HG02870 (cell line): Measurements from ENCODE around the gene TESK1.
A peak's percentile ranks its signal among the peaks of the same experiment; 100 is the strongest.
"Not testable (repeated sequence)": the region's sequence is repeated elsewhere in the genome, so short reads cannot be mapped to it uniquely, and the experiment has no call there.

ENCODE experiments used
- ATAC-seq: cut with Tn5 transposase; IDR thresholded peaks from one replicate; pipeline ENCODE4 v1.9.1; 2021; ENCODE audit warnings: mild to moderate bottlenecking, moderate library complexity; ENCODE audit not compliant: unreplicated experiment

The TESK1 gene

DNA sequence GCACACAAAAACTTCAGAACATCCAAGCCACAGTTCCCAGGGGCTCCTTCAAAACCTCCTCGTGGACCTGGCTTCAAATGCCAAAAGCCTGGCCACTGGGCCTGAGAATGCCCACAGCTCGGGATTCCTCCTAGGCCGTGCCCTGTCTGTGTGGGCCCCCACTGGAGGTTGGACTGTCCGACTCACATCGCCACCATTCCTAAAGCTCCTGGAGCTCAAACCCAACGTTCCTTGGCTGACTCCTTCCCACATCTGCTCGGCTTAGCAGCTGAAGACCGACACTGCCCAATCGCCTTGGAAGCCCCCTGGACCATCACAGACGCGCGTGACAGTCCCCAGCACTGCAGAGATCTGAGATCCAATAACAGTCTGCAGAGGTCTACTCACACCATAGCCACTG, 38.0 kb downstream of the TESK1 start:
- no peak for ATAC-seq

DNA sequence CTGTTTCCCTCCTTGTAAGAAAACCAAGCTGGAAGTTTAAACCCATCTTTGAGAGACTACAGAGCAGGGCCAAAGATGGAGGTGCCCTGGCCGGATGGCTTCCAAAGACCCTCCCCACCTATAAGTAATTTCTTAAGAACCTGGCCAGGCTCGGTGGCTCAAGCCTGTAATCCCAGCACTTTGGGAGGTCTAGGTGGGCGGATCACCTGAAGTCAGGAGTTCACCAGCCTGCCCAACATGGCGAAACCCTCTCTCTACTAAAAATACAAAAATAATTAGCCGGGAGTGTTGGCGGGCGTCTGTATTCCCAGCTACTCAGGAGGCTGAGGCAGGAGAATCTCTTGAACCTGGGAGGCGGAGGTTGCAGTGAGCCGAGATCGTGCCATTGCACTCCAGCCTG, 40.7 kb downstream of the TESK1 start:
- not testable (repeated sequence) for ATAC-seq

DNA sequence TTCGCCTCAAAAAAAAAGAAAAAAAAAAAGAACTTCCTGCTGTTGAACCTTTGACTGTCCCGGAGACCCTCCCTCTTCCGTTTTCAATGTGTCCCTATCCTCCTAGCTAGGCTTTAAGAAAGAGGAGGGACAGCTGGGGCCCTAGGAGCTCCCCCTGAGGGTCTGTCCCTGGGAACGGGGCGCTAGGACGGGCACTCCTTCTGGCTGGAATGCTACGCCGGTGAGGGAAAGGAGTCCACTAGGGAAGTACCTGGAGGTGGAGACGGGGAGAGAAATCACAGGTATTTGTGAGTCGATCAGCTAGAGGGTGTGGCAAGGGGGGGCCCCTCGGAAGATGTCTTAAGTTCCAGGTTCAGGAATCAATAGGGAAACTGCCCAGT, 41.1 kb downstream of the TESK1 start:
- ATAC-seq, result no peak

DNA sequence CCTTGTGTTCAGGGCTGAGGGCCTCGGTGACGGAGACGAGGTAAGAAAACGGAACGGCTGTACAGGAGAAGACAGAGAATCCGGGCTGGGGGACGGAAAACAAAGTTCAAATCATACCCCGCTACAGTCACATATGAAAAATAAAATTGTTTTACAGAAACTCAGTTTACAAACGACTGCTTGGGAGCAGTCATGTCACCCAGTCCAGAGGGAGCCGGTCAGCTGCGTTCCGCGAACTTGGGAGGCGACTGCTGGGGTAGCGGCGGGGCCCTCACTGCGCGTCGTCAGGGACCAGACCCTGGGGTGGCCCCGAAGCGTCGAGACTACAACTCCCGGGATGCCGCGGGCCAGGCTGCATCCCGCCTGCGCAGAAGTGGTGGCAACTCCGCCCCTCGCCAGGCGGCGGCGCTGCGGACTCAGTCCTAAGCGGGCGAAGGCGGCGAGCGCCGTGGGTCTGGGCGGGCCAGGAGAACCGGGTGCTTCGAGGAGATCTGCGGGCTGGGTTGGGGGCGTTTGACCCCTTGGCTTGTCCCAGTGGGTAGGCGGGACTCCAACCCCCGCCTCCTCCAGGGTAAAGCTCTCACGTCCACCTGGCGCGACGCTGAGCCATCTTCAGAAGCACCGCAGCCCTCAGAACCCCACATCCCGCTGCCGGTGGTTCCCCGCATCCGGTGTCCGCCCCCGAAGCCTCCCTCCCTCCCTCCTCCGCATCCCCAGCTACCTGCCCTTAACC, 41.6 kb downstream of the TESK1 start:
- ATAC-seq, result peak; percentile 76

DNA sequence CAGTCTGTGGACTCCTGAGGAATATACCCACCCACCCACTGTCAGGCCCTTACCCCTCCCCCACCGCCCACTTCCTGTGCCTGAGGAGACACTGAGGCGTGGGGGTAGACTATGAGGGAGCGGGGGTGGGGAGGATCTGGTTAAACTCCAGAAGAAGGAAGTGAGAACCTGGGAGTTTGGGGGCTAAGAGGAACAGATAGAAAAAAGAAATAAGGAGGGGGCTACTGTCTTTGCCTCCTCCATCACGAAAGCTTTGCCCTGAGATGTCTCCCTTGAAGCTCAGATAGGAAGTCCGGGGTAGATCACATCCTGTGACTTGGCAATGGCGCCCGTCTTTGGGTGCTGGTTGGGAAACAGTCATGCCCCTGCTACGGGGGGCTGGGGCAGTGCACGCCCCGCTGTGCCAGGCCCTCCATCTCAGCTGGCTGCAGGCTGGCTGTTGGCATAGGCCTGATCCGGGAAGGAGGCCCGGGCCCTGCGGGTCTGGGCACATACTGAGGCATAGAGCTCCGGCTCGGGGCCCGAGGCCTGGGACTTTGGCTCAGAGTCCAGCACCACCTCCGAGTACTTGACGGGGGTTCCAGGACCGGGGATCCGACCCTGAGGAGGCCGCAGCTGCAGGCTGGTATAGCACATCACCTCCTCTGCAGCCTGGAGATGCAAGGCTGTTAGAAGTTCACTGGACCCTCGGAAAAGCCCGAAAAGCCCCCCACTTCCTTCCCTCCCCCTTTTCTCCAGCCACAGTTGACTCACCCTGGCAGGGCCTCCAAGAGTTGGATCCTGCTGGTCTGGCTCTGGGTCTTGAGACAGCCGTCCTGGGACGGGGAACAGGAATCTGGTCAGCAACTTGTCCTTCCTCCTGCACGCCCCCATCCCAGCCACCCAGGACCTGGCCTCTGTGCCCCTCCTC, 44.6 kb downstream of the TESK1 start:
- no peak for ATAC-seq

DNA sequence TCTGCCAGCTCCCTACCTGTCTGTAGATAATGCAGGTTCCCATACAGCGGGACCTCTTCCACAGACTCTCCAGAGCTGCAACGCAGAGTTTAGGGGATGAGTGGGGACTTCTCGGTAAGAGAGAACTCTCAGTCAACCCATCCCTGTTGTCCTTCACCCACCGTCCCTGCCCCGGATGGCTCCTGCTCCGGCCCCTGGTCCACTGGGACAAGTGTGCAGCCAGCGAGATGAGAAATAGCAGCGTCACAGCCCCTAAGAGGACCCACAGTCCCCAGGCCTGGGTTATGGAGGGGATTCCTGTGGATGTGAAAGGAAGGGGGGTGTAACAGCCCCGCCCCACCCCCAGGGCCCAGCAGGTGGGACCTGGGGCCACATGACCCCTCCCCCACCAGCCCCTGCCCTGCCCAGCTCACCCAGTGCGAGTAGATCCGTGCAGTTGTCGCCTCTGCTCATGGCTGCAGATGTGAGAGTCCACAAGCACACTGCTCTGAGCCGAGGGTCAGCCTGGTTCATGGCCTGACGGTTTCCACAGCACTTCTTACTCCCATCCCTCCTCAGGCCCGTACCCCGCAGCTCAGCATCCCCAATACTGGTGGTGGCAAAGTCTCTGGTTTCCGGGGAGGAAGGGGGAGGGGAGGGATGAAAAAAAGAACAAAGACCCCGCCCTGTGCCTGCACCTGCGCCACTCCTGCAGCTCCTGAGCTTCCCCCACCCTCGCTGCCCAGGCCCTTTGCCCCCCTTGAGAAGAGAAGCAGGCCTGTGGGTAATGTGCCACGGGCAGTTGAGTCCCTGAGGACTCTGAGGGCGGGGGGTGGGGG, 45.5 kb downstream of the TESK1 start, which contains the start of gene SIT1:
Gene SIT1 (minus strand): TSS at position 591 of the 818 bp plus-strand sequence. CDS start 78 bp downstream, at position 513.
- ATAC-seq, result no peak

DNA sequence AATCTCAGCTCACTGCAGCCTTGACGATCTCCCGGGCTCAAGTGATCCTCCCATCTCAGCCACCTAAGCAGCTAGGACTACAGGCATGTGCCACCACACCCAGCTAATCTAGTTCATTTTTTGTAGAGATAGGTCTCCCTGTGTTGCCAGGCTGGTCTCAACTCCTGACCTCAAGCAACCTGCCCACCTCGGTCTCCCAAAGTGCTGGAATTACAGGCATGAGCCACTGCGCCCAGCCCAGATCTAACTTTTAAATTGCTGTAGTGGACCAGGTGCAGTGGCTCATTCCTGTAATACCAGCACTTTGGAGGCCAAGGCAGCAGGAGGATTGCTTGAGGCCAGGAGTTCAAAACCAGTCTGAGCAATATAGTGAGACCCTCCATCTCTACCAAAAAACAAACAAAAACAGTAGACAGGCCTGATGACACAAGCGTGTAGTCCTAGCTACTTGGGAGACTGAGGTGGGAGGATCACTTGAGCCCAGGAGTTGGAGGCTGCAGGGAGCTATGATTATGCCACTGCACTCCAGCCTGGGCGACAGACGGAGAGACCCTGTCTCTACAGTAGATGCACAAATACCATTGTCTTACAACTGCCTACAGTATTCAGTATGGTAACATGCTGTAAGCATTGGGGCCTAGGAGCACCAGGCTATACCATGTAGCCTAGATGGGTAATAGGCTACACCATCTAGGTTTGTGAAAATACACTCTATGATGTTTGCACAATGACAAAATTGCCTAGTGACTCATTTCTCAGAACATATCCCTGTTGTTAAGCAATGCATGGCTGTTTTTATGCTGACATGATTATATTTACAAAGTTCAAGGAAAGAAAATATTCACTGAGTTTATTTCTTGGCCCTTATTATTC, 47.1 kb downstream of the TESK1 start:
- ATAC-seq, result no peak

DNA sequence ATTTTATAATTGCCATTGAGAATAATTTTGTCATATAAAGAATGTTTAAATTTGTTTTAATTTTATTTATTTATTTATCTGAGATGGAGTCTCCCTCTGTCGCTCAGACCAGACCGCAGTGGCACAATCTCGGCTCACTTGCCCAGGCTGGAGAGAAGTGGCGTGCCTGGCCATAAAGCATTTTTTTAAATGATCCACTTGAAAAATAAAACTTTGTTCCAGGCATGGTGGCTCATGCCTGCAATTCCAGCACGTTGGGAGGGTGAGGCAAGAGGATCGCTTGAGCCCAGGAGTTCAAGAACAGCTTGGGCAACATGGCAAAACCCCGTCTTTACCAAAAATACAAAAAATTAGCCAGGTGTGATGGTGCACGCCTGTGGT, 47.8 kb downstream of the TESK1 start:
- no peak for ATAC-seq

DNA sequence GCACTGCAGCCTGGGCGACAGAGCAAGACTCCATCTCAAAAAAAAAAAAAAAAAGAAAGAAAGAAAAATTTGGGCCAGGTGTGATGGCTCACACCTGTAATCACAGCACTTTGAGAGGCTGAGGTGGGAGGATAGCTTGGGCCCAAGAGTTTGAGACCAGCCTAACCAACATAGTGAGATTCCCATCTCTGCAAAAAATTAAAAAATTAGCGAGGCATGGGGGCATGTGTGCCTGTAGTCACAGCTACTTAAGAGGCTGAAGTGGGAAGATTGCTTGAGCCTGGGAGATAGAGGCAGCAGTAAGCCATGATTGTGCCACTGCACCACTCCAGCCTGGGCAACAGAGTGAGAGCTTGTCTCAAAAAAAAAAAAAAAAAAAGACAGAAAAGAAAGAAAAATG, 48.5 kb downstream of the TESK1 start:
- ATAC-seq, result no peak

DNA sequence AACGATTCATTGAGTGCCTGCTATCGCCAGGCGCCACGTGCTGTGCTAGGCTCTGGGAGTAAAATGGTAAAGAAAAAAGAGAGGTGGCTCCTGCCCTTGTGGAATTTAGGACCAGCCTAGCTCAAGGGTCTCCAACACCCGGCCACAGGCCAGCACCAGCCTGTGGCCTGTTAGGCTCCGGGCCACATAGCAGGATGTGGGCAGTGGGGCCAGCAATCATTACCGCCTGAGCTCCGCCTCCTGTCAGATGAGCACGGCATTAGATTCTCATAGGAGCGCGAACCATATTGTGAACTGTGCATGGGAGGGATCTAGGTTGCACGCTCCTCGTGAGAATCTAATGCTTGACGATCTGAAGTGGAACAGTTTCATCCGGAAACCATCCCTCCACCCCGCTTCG, 51.3 kb downstream of the TESK1 start:
- no peak for ATAC-seq

DNA sequence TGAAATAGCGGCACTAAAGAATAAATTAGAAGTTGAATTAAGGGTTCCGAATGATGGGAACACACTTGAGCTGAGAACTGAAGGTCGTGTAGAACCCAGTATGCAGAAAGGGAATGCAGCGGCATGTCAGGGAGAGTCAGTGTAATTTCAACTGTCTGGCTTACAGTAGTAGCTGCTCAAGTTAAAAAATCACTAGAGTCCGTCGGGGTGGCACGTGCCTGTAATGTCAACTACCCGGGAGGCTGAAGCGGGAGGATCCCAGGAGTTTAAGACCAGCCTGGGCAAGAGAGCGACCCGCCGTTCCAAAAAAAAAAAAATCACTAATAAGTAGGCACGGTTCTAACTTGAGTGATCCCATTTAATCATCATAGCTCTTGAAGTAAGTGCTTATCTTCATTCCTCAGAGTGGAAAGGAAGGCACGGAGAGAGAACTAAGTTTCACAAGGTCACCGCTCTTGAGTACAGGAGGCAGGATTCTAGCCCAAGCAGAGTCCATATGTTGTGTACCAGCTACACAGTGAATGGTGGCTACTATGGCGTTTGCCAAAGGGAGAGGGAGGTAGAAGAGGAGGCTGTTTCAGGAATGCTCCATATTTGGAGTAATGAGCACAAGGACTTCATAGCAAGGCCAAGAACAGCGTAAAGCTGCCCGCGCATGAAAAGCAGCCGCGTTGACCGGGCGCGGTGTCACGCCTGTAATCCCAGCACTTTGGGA, 51.9 kb downstream of the TESK1 start:
- no peak for ATAC-seq

DNA sequence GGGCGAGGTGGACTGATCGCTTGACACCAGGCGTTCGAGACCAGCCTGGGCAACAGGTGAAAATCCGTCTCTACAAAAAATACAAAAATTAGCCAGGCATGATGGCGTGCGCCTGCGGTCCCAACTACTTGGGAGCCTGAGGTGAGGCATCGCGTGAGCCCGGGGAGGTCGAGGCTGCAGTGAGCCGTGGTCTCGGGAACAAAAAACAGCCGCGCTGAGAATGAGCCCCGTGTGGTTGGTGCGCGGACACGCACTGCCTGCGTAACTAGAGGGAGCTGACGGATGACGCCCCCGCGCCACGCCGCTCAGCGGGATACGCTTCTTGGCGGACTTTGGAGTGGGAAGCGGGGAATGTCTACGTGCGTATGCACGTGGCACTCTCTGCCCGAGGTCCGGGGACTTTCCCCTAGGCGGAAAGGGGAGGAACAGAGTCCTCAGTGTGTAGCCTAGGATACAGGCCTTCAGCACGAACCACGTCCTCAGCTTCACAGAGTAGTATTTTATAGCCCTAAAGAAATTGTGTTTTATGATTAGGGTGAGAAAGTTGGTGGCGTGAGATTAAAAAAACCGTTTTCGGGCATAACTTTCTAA, 52.6 kb downstream of the TESK1 start, which contains the start of gene RMRP:
Gene RMRP (minus strand): TSS at position 474 of the 591 bp plus-strand sequence.
- peak; percentile 87 for ATAC-seq

DNA sequence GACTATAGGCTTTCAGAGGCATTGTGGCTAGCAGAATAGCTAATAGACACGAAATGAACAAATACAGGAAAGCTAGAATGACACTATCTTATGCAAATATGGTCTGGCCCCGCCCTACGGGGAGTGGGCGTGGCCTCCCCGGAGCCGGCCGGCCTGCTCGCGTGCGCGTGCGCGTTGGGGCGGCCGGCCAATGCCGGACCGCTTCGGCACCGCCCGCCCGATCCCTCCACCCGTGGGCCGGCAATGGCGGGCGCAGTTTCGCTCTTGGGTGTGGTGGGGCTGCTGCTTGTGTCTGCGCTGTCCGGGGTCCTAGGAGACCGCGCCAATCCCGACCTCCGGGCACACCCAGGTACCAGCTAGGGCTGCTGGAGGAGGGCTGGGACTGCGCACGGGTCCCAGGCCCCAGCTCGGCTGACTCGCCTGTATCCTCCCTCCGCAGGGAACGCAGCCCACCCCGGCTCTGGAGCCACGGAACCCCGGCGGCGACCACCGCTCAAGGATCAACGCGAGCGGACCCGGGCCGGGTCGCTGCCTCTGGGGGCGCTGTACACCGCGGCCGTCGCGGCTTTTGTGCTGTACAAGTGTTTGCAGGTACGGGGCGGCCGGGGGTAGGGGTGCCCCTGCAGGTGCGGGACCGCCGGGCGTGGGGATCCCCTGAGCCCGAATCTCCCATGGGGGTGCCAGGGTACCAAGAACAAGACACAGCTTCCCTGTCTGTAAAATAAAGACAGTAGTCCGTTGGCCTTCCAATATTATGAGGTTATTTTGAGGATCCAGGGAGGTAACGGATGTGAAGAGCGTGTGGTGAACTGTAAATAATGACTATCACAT, 53.3 kb downstream of the TESK1 start, which contains the start of gene CCDC107:
Gene CCDC107 (plus strand): TSS at position 156 of the 831 bp plus-strand sequence. CDS start 88 bp downstream, at position 244.
- ATAC-seq, result peak; percentile 59

DNA sequence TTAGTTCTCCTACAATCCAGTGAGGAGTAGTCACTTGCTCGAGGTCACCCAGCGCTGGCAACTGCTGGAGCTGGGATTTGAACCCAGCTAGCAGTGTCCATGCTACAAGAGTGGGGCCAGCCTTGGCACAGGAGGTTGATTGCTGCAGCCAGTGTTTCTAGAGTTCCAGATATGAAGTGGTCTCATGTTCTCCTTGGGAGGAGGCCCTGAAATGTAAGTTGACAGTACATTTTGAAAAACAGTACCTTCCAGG, 53.8 kb downstream of the TESK1 start:
- no peak for ATAC-seq

DNA sequence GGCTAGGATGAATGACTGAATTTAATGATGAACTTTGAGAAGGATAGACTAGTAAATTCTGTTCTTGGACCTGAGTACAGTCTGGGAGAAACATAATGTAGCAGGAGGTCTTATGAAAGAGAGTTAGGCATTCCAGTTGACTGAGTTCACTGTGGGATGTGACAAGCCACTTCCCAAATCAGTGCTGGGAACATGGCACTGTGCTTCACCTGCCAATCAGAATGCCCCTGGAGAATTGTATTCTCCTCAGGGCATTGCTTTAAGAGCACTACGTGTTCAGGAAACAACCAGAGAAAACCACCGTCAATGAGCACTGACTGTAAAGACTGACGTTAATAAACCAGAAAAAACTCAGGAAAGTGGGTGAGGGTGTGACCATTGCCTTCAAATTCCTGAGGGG, 54.3 kb downstream of the TESK1 start:
- no peak for ATAC-seq
